ENCODE data around the gene AP1M1.

DNA sequence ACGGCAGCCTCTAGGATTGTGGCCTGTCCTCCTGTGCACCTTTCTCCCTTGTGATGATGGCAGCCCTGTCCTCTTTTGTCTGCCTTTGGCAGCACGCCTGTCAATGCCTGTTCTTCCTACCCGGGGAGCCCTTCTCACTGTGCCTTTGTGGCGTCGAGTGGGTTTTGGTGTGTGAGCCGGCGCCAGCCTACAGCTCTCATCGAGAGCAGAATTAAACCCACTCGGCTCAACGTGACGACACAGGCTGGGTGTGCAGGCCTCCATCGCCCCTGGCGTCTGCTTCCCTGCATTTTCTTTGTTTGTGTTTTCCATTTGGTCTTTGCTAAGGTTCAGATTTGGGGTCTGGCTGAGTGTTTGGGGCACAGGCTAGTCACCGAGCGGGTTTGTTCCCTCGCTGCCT, 34.4 kb downstream of the AP1M1 start:
- TF ChIP-seq ZNF747 (tag by site-specific recombination; IDR thresholded peaks at IDR 0.05) (no peak), MZF1 (tag by site-specific recombination; IDR thresholded peaks at IDR 0.05; ENCODE audit: borderline replicate concordance) (no peak), ZNF274 (IDR thresholded peaks at IDR 0.05; ENCODE audit: low read length) (no peak), ZNF274 (tag by site-specific recombination; IDR thresholded peaks at IDR 0.05; ENCODE audit: borderline replicate concordance) (no peak), GLI4 (tag by site-specific recombination; IDR thresholded peaks at IDR 0.05) (no peak), ZNF175 (tag by site-specific recombination; IDR thresholded peaks at IDR 0.05) (no peak), YY1 (tag by site-specific recombination; IDR thresholded peaks at IDR 0.05) (no peak), ZNF138 (tag by site-specific recombination; IDR thresholded peaks at IDR 0.05; ENCODE audit: borderline replicate concordance) (no peak)
- TF ChIP-seq, protein P1, sequence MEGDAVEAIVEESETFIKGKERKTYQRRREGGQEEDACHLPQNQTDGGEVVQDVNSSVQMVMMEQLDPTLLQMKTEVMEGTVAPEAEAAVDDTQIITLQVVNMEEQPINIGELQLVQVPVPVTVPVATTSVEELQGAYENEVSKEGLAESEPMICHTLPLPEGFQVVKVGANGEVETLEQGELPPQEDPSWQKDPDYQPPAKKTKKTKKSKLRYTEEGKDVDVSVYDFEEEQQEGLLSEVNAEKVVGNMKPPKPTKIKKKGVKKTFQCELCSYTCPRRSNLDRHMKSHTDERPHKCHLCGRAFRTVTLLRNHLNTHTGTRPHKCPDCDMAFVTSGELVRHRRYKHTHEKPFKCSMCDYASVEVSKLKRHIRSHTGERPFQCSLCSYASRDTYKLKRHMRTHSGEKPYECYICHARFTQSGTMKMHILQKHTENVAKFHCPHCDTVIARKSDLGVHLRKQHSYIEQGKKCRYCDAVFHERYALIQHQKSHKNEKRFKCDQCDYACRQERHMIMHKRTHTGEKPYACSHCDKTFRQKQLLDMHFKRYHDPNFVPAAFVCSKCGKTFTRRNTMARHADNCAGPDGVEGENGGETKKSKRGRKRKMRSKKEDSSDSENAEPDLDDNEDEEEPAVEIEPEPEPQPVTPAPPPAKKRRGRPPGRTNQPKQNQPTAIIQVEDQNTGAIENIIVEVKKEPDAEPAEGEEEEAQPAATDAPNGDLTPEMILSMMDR (tag by site-specific recombination; IDR thresholded peaks at IDR 0.05) = no peak
- TF ChIP-seq, protein P2, sequence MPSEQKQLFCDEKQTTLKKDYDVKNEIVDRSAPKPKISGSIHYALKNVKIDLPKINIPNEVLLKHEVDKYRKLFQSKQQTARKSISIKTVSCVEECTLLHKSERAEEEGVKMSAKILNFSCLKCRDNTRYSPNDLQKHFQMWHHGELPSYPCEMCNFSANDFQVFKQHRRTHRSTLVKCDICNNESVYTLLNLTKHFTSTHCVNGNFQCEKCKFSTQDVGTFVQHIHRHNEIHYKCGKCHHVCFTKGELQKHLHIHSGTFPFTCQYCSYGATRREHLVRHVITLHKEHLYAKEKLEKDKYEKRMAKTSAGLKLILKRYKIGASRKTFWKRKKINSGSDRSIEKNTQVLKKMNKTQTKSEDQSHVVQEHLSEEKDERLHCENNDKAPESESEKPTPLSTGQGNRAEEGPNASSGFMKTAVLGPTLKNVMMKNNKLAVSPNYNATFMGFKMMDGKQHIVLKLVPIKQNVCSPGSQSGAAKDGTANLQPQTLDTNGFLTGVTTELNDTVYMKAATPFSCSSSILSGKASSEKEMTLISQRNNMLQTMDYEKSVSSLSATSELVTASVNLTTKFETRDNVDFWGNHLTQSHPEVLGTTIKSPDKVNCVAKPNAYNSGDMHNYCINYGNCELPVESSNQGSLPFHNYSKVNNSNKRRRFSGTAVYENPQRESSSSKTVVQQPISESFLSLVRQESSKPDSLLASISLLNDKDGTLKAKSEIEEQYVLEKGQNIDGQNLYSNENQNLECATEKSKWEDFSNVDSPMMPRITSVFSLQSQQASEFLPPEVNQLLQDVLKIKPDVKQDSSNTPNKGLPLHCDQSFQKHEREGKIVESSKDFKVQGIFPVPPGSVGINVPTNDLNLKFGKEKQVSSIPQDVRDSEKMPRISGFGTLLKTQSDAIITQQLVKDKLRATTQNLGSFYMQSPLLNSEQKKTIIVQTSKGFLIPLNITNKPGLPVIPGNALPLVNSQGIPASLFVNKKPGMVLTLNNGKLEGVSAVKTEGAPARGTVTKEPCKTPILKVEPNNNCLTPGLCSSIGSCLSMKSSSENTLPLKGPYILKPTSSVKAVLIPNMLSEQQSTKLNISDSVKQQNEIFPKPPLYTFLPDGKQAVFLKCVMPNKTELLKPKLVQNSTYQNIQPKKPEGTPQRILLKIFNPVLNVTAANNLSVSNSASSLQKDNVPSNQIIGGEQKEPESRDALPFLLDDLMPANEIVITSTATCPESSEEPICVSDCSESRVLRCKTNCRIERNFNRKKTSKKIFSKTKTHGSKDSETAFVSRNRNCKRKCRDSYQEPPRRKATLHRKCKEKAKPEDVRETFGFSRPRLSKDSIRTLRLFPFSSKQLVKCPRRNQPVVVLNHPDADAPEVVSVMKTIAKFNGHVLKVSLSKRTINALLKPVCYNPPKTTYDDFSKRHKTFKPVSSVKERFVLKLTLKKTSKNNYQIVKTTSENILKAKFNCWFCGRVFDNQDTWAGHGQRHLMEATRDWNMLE (tag by site-specific recombination; conservative IDR thresholded peaks at IDR 0.05; ENCODE audit: low read depth) = no peak
- TF ChIP-seq, protein P3, sequence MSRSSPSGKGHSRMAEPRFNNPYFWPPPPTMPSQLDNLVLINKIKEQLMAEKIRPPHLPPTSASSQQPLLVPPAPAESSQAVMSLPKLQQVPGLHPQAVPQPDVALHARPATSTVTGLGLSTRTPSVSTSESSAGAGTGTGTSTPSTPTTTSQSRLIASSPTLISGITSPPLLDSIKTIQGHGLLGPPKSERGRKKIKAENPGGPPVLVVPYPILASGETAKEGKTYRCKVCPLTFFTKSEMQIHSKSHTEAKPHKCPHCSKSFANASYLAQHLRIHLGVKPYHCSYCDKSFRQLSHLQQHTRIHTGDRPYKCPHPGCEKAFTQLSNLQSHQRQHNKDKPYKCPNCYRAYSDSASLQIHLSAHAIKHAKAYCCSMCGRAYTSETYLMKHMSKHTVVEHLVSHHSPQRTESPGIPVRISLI (tag by site-specific recombination; IDR thresholded peaks at IDR 0.05) = no peak
- TF ChIP-seq, protein P4, sequence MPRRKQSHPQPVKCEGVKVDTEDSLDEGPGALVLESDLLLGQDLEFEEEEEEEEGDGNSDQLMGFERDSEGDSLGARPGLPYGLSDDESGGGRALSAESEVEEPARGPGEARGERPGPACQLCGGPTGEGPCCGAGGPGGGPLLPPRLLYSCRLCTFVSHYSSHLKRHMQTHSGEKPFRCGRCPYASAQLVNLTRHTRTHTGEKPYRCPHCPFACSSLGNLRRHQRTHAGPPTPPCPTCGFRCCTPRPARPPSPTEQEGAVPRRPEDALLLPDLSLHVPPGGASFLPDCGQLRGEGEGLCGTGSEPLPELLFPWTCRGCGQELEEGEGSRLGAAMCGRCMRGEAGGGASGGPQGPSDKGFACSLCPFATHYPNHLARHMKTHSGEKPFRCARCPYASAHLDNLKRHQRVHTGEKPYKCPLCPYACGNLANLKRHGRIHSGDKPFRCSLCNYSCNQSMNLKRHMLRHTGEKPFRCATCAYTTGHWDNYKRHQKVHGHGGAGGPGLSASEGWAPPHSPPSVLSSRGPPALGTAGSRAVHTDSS (tag by site-specific recombination; IDR thresholded peaks at IDR 0.05) = no peak
- TF ChIP-seq, protein P5, sequence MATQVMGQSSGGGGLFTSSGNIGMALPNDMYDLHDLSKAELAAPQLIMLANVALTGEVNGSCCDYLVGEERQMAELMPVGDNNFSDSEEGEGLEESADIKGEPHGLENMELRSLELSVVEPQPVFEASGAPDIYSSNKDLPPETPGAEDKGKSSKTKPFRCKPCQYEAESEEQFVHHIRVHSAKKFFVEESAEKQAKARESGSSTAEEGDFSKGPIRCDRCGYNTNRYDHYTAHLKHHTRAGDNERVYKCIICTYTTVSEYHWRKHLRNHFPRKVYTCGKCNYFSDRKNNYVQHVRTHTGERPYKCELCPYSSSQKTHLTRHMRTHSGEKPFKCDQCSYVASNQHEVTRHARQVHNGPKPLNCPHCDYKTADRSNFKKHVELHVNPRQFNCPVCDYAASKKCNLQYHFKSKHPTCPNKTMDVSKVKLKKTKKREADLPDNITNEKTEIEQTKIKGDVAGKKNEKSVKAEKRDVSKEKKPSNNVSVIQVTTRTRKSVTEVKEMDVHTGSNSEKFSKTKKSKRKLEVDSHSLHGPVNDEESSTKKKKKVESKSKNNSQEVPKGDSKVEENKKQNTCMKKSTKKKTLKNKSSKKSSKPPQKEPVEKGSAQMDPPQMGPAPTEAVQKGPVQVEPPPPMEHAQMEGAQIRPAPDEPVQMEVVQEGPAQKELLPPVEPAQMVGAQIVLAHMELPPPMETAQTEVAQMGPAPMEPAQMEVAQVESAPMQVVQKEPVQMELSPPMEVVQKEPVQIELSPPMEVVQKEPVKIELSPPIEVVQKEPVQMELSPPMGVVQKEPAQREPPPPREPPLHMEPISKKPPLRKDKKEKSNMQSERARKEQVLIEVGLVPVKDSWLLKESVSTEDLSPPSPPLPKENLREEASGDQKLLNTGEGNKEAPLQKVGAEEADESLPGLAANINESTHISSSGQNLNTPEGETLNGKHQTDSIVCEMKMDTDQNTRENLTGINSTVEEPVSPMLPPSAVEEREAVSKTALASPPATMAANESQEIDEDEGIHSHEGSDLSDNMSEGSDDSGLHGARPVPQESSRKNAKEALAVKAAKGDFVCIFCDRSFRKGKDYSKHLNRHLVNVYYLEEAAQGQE (tag by site-specific recombination; IDR thresholded peaks at IDR 0.05) = no peak

Measured in HEK293 (cell line).